ENCODE results near the gene IARS2. TPM values are rescaled to one million over a fixed set of nuclear protein-coding genes. Genes with fewer than 3 reads are reported as not detected.

The IARS2 gene
- total RNA-seq, 1 experiment from 2014 or later: 72.9 TPM

- H3K27me3 ChIP-seq (ENCODE audit: insufficient read depth, low read length): no peaks in the 10 kb centered on the region
- no peaks in the 10 kb centered on the region for H3K9me3 ChIP-seq (ENCODE audit: control insufficient read depth, low read depth, low read length)
- no peaks in the 10 kb centered on the region for H3K23me2 ChIP-seq (ENCODE audit: insufficient read length, low read depth, low read length, poor library complexity, severe bottlenecking)
- no peak overlapping the region for H3K4ac ChIP-seq (ENCODE audit: low read depth, low read length)
- no CpG with 5 or more reads among the region's 1 CpG for WGBS (ENCODE audit: extremely low coverage, insufficient read length, low lambda C conversion rate)
- H2AFZ ChIP-seq (ENCODE audit: low read length): no peak overlapping the region
- no peak overlapping the region for H2AK5ac ChIP-seq (ENCODE audit: insufficient read length, low read length)
- H2BK120ac ChIP-seq (ENCODE audit: low read depth, low read length, poor library complexity, severe bottlenecking): no peak overlapping the region
- H3K4me2 ChIP-seq (ENCODE audit: insufficient read depth, insufficient read length, low read length): no peak overlapping the region
- no peak overlapping the region for H3K56ac ChIP-seq (ENCODE audit: insufficient read length, low read depth, low read length)
- no peaks in the 10 kb centered on the region for H3K27me3 Mint-ChIP-seq (ENCODE audit: low read depth)
- peaks cover 10 to 40% (median 37%) of the 10 kb centered on the region in 3 experiments; a peak in 6 of 7 replicates for H3K36me3 Mint-ChIP-seq (ENCODE audit: insufficient read depth in 1 of 3, low read depth in 3 of 3)
- no peak overlapping the region for H4K91ac ChIP-seq (ENCODE audit: insufficient read length, low read depth, low read length)
- no peak overlapping the region for H2BK12ac ChIP-seq (ENCODE audit: insufficient read length, low read depth, low read length)
- H3K23ac ChIP-seq (ENCODE audit: insufficient read length, low read depth, low read length): no peak overlapping the region
- H3K4me1 ChIP-seq (ENCODE audit: insufficient read depth, low read length): no peaks in the 10 kb centered on the region
- no peak overlapping the region for H2BK20ac ChIP-seq (ENCODE audit: low read depth, low read length, poor library complexity, severe bottlenecking)
- TF ChIP-seq CTCF (conservative IDR thresholded peaks at IDR 0.05): no peak
- no peaks in the 10 kb centered on the region for H3K79me1 ChIP-seq (ENCODE audit: insufficient read depth, low read depth, low read length, poor library complexity, severe bottlenecking)
- no peak overlapping the region for H3K27ac ChIP-seq (ENCODE audit: insufficient read length, low read depth, low read length)
- no peak overlapping the region for H3T11ph ChIP-seq (ENCODE audit: low read length)
- H3K9me3 Mint-ChIP-seq: no peaks in the 10 kb centered on the region
- H3K9ac ChIP-seq (ENCODE audit: extremely low read depth, insufficient read length, low read length): no peak overlapping the region
- DNase-seq: no peak
- H3K4me1 Mint-ChIP-seq: no peaks in the 10 kb centered on the region
- H3K79me2 ChIP-seq (ENCODE audit: insufficient read depth, low read length): no peaks in the 10 kb centered on the region
- no peak overlapping the region for H2BK15ac ChIP-seq (ENCODE audit: low read depth, low read length)
- H2BK5ac ChIP-seq (ENCODE audit: insufficient read length, low read length): no peak overlapping the region
- no peak overlapping the region for H4K5ac ChIP-seq (ENCODE audit: insufficient read length, low read depth, low read length)
- H3K18ac ChIP-seq (ENCODE audit: insufficient read length, low read depth, low read length): no peak overlapping the region
- H3K4me3 Mint-ChIP-seq: no peak overlapping the region
- no peak overlapping the region for H3K27ac Mint-ChIP-seq
- H4K8ac ChIP-seq (replicated peaks; ENCODE audit: insufficient read length, low read depth, low read length): no peak overlapping the region
- H4K20me1 ChIP-seq (ENCODE audit: control insufficient read depth, insufficient read depth, insufficient read length): no peaks in the 10 kb centered on the region
- no peak overlapping the region for H3K14ac ChIP-seq (ENCODE audit: insufficient read depth, low read length)
Observed at GRCh38 chr1:220182111-220182510, 88.2 kb downstream of the IARS2 start.
